GM20431 (cell line): ENCODE results near the gene CMTM1.

Source experiments
- in situ Hi-C: fragments of 300-500 bp; cut with MseI, MboI; formaldehyde crosslinking; loops from one replicate; pipeline ENCODE4 v1.15.0; 2020; ENCODE audit warnings: low sequenced_read_pairs; ENCODE audit not compliant: unreplicated experiment

The CMTM1 gene

DNA sequence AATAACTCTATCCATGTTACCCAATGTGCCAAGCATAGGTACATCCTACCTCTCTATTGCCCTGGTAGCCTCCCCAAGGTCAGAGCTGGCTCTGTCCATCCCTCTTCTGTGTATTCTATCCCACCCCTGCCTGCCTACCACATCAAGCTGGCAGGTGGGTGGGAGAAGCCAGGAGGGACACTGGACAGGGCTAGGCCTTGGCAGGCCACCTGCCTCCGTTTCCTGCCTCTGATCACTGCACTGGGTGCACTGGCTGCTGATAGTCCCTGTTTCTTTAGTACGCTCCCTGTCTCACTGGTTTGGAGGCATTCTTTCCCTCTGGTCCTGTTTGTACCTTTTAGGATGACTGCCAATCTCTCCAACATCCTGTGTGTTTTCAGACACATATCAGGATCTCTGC lies 29.0 kb upstream of the CMTM1 start:
- in situ Hi-C loops: no loop called here

DNA sequence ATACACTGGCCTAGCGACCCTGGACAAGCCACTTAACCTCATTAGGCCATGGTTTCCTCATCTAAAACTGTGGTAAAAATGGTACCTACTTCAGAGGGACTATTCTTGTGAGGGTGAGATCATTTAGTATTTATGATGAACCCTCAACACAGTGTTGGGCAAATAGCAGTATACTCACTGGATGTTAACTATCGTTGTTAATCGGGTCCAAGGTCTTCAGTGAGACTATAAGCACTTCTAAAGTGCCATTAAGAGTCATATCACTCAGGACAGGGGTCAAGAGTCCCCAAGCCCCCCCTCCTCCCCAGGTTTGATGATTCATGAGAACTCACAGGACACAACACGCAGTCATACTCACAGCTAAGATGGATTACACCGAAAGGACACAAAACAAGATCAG lies 27.3 kb upstream of the CMTM1 start:
- in situ Hi-C loops: no loop called here

DNA sequence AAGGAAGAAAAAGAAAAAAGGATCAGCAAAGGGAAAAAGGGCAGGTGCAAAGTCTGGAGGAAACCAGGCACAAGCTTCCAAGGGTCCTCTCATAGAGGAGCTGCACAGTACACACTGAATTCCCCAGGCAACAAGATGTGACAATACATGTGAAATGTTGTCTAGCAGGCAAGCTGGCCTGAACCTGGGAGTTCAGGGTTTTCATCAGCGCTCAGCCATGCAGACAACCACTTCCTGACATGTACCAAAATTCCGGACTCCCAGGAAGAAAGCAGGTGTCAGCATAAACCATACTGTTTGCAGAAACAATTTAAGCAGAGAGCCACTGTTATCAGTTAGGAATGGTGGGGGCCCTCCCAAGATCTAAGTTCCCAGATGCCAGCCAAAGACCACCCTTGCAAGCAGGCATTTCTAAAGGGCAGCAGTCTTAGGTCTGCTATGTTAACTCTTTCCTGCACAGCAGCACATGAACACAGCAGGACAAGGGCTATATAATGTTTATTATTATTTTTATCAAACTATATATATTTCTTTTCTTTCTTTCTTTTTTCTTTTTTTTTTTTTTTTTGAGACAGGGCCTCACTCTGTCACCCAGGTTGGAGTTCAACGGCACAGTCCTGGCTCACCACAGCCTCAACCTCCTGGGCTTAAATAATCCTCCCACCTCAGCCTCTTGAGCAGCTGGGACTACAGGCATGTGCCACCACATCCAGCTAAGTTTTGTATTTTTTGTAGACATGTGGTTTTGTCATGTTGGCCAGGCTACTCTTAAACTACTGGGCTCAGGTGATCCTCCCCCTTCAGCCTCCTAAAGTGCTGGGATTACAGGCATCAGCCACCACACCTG lies 26.4 kb upstream of the CMTM1 start:
- in situ Hi-C loops: no loop called here

DNA sequence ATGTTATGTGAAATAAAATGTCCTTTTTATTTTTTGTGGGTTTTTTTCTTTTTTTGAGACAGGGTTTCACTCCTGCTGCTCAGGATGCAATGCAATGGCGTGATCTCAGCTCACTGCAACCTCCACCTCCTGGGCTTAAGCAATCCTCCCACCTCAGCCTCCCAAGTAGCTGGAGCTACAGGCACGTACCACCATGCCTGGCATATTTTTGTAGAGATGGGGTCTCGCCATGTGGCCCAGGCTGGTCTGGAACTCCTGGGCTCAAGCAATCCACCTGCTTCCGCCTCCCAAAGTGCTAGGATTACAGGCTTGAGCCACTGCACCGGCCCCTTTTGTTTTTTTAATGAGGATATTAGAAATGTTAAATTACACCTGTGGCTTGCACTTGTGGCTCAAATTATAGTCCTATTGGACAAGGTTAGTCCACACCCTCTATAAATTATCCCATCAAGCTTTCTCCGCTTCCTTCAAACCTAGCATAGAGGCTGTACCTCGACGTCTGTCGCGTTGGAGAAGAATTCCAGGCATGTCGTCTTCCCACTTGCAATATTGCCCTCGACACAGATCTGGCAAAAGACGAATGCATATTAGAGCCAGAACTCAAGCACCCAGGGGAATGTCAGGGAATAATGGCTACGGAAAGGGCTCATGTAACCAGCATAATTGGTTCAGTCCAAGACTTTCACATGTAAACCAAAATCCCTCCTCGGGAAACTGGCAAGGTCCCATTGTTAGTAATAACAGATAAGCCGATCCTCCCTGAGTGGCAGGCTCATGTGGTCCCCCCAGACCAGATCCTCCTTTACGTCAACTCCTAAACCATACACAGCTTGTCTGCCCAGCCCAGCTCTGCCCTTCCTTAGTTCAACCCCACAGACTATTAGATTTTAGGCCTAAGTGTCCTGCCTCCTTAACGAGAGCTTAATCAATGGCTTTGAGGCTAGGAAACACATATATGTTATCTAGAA lies 24.6 kb upstream of the CMTM1 start:
- in situ Hi-C loops: no loop called here

DNA sequence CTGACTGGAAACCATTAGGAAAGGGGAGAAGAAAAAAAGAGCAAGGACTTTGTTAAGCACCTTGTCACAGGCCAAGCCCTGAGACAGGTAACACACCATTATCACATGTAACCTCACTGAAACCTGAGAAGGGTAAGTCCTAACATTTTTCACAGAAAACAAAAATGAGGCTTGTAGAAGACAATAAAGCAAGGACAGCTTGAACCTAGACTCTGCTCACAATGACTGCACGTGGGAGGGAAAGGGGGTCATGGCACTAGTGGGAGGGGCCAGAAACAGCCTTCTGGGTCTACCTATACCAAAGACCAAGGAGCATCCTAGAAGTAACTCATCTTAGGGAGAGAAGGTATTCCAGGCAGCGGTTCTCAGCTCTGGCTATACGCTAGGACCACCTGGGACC lies 23.8 kb upstream of the CMTM1 start:
- in situ Hi-C loops: no loop called here

DNA sequence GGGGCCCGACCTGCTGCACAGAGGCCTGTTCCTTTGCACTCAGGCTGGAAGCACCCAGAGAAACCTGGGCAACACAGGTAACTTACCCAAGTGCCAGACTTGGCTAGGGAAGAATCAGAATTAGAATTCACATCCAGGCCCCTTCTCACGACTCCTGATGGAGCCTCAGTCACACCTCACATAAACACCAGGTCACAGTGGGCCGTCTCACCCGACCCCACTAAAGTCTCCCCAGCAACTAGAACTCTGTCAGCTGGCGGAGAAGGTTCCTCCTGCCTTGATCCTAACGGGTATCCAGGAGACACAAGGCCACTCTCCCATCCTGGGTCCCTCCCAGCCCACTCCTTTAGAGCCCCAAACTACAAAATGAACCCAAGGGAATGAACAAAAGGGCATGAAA lies 22.7 kb upstream of the CMTM1 start:
- in situ Hi-C loops: no loop called here

DNA sequence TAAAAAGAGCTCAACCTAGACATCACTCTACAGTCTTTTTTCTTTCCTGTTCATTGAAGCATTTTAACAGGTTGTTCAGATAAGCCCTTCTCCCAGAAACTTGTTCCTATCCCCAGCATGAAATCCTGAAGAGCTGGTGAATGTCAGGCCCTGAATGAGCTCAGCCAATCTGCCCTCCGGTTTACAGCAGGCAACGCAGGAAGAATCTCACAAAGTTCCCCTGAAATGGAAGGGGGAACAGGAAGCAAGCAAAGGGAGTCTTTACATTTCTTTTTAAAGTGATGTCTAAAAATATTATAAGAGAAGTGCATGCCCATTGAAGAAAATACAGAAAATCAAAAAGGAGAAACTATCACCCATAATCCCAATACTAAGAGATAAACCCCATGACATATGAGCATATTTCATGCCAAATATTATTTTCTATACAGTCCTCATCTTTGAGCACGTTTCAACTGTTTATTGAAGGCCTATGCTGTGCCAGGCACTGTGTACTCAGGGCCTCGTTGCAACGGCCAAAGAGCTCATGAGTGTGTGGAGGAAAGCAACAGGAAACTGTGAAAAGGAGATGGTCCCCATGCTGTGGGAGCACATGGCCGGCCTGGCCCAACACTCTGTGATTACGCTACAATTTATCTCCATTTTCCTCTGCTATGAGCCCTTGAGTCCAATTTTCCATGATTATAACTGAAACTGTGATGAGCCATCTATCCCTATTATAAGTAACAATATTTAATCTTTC lies 22.1 kb upstream of the CMTM1 start:
- in situ Hi-C loops: no loop called here

DNA sequence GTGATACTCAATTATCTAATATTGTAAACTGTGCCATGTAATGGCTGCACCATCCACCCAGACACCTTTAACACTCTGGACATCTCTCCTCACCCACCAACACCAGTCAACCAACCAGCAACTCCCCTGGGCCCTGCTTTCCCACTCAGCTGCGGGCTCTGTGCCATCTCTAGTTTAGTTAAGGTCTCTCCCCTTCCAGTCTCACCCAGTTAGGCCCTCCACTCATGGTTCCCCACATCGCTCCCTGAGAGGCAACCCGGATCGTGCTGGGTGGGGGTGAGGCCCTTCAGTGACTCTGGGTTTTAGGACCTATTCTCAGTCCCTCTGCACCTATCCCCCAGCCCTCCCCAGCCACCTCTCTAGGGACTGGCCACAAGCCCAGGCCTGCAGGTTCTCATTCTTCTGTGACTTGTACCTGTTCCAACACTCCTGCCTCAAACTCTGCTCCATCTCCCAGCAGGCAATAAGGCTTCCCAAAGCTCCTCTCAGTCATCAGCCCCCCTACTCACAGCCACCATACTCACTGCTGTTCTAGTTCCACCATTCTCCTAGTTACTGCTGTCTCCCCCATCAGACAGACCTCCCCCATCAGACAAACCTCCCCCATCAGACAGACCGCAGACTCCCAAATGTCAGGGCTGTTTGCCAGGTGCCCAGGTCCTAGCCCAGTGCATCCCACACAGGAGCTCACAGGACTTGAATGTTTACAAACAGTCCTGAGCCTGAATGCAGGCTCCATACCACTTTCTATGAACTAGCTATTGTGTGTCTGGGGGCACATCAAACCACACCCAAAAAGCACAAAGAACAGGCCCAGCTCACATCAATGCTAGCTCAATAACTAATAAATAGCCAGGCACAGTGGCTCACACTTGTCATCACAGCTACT lies 18.9 kb upstream of the CMTM1 start:
- in situ Hi-C loops: no loop called here

DNA sequence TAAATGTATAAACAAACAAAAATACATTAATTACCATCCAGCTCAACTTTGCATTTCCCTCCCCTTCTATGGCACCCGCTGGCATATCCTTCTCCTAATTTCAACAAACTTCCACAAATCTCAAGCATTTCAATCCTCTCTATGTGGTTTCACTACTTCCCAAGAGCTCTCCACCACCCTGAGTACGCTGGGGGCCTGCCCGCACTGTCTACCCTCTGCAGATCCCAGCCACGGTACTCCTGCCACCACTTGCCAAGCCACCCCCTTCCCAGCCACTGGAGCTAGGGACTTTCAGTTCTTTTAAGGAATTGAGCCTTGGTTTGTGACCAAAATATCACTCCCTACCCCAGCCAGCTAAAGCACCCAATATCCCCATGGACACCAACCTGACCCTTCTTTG lies 18.2 kb upstream of the CMTM1 start:
- in situ Hi-C loops: no loop called here

DNA sequence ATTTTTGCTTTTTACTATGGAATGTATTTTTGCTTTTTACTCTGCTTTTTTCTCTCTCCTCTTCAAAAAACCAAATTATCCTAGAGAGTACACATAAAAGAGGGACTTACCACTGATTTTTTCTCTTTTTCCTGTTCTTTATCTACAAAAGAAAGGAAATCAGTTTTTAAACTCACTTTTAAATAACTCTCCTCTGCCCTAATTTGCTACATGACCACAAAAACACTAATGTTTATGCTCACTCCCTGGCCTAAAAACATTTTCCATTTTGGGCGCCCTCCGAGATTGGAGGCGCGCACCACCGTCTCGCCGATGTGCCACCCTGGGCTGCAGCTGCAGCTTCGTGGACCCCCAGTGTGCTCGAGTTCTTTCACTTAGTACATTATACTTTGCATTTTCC lies 17.4 kb upstream of the CMTM1 start:
- in situ Hi-C loops: no loop called here

DNA sequence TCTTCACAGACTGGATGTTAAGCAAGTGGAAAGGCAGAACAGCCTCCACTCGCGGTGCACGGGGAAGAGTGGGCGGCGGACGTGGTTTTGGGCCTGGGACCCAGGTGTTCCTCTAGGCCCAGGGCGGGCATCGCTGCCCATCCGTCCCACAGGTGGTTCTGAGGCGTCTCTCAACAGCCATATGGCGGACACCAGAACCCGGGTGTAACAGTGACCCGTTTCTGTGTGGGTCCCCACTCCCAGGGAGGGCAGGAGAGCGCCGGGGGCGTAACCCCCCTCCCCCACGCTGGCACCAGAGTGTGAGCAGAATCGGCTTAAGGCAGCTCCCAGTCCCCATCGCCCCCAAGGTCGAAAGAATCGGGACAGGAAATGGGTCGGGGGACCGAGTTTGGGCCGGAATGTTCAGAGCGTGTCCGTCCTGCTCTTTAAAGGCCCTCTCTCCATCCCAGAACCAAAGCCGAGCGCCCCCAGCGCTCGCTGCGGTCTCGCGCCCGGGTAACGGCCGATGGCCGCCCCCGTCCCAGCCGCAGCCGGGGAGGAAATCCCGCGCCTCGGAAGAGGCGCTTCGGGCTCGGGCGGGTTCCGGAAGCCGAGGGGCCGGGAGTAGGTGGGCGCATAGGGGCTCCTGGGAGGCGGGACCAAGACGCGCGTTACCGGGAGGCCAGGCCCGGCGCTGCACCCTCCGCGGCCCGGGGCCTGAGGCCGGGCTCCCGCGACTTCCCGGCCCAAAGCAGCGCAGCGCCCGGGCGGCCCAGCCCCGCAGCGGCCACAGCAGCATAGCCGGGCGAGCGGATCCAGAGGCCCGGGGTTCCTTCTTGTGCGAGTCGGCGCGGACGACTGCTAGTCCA lies 16.7 kb upstream of the CMTM1 start, which contains the start of gene TK2:
Gene TK2 (minus strand): TSS at position 839 of the 848 bp plus-strand sequence. CDS start 61 bp downstream, at position 778.
- in situ Hi-C loops: no loop called here

DNA sequence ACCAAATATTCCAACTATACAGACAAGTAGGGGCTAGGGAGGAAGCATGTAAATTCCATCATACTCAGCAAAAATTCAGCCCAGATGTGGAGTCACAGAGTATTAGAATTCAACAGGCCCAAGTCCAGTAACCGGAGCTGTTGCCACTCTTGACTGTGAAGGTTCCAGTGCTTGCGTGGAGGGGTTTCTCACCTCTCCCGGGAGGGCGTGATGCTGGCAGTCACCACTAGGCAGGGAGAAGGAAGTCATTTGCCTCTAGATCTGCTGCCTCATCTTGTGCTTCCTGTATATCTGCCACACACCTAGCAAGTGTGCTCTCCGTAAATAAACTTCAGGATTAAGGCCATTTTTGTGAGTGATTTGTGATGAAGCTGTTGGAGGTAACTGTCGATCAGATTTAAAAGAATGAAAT lies 14.9 kb upstream of the CMTM1 start:
- in situ Hi-C loops: no loop called here

DNA sequence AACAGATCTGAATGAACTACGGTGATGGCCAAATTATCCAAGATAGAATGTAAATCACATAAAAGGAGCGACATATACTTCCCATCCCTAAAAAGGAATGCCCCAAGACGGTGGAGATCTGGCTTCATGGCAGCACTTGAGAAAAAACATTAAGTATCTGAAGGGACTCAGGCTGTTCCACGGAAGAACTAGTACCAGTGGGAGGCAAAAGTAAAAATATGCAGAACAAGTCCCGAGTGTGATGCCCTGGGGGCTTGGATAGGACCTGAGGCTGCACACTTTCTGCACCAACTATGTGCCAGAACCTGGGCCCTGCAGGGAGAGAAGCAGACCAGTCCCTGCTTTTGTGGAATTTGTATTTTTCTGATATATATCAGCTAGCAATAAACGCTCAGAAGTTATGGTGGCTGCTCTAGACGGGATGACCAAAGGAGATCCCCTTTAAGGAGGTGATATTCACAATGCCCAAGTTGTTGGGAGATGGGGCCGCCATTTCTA lies 14.4 kb upstream of the CMTM1 start:
- in situ Hi-C loops: no loop called here

DNA sequence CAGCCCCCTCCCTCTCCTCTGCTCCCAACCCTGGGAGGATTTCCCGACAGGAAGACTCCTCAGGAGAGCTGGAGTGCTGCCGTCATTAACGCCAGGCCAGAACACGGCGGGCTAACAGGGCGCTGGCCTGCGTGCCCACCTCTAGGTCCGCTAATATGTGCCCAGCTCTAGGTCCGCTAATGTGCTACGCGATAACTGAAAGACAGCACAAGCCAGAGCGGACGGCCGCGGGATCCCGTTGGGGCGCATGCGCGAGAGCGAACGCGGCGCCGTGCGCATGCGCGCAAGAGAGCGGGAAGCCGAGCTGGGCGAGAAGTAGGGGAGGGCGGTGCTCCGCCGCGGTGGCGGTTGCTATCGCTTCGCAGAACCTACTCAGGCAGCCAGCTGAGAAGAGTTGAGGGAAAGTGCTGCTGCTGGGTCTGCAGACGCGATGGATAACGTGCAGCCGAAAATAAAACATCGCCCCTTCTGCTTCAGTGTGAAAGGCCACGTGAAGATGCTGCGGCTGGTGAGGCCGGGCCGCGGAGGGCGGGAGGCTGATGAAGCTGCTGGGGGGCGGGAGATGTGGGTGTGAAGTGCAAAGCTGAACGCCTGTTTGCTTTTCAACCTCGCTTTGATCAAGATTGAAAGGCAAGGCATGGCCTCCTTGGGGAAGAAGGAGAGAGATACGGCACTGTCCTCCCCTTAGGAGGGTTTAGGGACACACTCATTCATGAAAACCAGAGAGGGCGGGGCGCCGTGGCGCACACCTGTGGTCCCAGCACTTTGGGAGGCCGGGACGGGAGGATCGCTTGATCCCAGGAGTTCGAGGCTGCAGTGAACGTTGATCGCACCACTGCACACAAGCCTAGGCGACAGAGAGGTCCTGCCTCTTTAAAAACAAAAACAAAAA lies 13.7 kb upstream of the CMTM1 start, which contains the start of gene CKLF:
Gene CKLF (plus strand): TSS at position 291 of the 892 bp plus-strand sequence. CDS start 140 bp downstream, at position 431.
- in situ Hi-C loops: no loop called here

DNA sequence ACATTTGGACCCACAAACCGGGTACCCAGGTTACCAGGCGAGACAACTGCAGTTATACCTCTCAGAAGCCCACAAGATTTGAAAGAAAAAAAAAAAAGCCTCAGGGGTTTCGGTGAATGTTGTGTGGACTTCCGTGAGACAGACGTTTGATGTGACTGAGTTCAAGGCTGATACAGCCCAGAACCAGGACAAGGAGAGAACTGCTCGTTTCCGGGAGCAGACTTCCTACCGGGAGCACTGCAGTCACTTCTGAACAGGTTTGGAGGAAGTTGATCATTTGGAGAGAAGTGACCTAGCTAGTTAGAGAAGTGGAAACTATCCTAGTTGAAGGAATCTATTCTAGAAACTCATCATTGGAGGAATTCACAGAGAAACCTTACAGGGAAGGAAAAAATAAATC lies 13.0 kb upstream of the CMTM1 start:
- in situ Hi-C loops: no loop called here

DNA sequence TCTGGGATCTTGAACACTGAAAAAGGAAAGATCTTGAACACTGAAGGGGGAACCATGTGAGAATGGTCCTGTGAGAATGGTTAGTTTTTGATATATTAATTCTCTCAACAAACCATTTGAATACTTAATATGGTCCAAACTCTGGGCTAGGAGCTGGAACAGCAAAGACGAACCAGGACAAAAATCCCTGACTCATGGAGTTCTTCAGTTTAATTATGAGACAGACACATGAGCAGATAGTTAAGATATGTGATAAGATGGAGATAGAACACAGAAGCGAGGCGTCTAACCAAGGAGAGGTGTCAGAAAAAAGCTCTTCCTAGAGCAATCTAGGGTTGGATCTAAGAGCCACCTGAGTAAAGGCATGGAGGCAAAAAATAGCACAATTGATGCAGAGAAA lies 12.2 kb upstream of the CMTM1 start:
- in situ Hi-C loops: no loop called here

DNA sequence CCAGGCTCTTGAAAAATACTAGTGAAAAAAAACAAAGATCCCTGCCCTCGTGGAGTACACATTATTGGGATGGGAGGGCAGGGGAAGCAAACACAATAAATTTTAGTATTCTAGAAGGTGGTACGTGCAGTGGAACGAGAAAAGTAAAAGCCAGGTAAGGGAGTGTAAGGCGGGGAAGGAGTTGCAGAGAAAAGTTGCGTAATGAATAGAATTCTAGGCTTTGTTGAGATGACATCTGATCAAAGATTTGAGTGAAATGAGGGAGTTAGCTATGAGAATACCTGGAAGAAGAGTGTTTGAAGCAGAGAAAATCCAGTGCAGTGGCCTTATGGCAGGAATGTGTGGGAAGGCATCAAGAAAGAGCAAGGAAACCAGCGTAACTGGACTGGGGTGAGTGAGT lies 11.7 kb upstream of the CMTM1 start:
- in situ Hi-C loops: no loop called here
